CD4-positive, alpha-beta T cell treated with Interleukin-10 for 1 hour (primary cell): ENCODE data around the gene ABCD2.
"Not testable (repeated sequence)": the region's sequence is repeated elsewhere in the genome, so short reads cannot be mapped to it uniquely, and the experiment has no call there.

Experiments used
- DNase-seq: peaks from one replicate; pipeline ENCODE4 v3.0.0-alpha.2; 2020

ABCD2 gene

GRCh38 chr12:39619660-39620433, at the start of gene ABCD2:
ABCD2 (minus strand) TSS chr12:39619803; CDS start chr12:39619615, 188 bp downstream.
- peak; percentile 89 for DNase-seq

DNA sequence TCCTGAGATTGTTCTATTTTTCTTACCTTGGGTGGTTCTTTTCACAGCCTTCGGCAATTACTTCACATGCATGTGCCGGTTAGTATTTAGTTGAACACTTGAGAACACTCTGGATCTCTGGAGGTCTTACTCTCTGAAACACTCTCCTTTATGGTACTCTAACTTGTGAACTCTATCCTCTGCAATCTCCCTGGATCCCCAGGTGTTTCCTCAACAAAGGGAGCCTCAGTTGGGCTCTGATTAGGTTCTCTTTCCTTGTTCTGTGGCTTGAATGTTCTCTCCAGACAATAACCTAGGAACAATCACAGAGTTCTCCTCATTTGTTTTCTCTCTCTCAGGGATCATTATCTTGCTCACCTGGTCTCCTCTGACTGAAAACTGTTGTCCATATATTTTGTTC, 40.5 kb upstream of the ABCD2 start:
- no peak for DNase-seq

GRCh38 chr12:39647383-39647782, 27.8 kb upstream of the ABCD2 start:
- DNase-seq = no peak

DNA sequence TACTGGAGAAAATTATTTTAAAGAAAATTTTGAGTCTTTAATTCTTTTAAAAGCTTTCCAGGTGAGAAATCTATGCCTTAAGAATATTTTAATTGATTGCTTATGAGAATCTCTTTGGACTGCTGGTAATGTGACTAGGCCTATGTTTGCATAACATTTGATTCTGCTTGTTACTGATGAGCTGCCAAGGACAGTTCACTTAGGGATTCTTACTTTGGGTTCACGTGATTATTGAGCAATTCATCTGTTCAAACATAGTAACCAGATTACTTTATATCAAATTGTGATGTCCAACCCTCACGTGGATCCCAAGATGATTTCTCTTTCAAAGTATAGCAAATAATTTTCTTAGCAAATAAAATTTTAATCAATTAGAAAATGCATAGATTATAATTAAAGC, 27.4 kb upstream of the ABCD2 start:
- no peak for DNase-seq

DNA sequence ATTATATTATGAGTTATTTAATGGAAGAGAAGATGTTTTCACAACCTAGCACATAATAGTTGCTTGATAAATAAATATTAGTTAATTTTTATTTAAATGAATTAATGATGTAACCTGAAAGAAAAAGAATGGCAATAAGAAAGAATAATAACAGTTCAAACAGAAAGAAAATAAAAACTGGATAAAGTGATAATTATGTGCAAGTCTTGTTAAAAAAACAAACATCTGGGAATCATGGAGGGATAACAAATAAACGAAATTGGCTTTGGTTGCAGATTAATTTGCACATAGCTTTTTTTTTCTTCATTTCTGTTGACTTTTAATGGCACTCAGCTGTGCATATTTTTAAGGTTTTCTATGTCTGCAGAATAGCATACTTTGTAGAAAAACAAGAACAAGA, 23.4 kb upstream of the ABCD2 start:
- DNase-seq = no peak

DNA sequence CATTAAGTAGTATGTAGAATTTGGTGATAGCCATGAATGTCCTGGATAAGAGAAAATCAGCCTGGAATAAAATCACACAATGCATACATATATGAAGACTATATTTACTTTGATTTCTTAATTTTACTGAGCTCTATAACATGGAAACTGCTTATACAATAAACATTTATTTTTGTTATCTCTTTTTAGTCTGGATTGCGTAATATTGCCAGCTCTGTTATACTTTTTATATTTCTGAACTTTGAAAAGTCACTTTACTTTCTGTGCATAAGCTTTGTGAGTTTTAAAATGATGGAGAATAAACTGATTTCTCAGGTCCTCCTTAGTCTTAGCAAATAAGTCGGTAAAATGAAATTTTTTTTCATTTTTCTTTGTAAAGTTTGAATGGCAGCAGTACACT, 19.2 kb upstream of the ABCD2 start:
- DNase-seq = no peak

DNA sequence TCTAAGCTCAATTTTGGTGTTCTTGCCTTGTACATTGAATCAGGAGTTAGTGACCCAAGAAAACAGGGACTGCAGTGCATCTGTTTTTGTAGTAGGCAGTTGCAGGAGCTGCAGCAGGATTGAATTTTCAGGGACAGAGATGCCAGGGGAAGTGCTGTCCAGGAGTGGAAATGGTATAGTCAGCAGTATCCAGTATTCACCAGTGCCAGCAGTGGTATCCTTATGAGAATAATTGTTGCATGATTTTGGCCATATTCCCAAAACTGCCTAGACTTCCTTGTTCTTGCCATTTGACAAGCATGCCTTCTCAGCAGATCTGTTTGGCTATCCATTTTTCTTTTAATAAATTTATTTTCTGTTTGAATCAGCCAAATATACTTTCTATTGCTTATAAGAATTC, 18.6 kb upstream of the ABCD2 start:
- no peak for DNase-seq

DNA sequence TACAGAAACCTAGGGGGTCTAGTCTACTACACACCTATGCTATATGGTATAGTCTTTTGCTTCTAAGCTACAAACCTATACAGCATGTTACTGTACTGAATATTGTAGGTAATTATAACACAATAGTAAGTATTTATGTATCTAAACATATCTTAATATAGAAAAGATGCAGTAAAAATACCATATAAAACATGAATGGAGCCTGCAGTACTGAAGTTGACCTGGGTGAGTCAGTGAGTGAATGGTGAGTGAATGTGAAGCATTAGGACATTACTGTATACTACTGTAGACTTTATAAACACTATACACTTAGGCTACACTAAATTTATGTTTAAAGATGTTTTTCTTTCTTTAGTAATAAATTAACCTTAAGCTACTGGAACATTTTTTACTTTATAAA, 13.1 kb upstream of the ABCD2 start:
- no peak for DNase-seq

- DNase-seq = peak; percentile 65
These were observed 9.2 kb upstream of the ABCD2 start for GRCh38 chr12:39628836-39629235.

- DNase-seq = no peak
These were observed 8.3 kb upstream of the ABCD2 start for GRCh38 chr12:39627914-39628313.

- DNase-seq = no peak
These were observed 6.6 kb upstream of the ABCD2 start for GRCh38 chr12:39626033-39626814.

DNA sequence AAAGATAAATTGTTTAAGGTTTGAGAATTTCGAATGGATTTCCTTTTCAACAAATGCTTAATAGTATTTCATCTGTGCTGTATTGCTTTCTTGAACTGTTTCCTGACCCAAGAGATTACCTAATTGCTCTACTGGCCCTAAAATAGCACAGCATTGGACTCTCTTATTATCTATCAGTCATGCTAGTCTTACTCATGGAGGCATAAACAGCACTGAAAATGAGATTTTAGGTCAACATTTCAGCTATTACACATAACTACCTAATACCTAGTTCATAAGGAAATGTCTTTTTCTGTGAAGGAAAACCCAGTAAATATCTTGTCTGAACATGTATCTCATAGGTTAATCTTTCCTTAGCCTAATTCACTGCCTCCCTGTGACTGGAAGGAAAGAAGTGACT, 4.3 kb upstream of the ABCD2 start:
- no peak for DNase-seq

DNA sequence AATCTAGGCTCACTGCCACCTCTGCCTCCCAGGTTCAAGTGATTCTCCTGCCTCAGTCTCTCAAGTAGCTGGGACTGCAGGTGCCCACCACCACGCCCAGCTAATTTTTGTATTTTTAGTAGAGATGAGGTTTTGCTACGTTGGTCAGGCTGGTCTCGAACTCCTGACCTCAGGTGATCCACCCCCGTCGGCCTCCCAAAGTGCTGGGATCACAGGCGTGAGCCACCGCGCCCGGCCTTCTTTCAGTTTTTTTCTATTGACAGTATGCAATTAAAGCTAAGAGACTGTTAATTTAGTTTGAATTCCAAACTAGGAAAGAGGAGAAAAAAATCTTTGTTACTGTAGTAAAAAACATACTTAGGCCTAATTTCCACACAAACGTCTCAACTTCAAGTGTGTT, 3.6 kb upstream of the ABCD2 start:
- DNase-seq = not testable (repeated sequence)

GRCh38 chr12:39622306-39622705, 2.7 kb upstream of the ABCD2 start:
- DNase-seq = peak; percentile 43

GRCh38 chr12:39621670-39622069, 2.1 kb upstream of the ABCD2 start:
- DNase-seq = no peak

GRCh38 chr12:39620659-39621658, 1.4 kb upstream of the ABCD2 start:
- DNase-seq = peak; percentile 68

- no peak for DNase-seq
These were observed 315 bp downstream of the ABCD2 start for GRCh38 chr12:39619316-39619659.

DNA sequence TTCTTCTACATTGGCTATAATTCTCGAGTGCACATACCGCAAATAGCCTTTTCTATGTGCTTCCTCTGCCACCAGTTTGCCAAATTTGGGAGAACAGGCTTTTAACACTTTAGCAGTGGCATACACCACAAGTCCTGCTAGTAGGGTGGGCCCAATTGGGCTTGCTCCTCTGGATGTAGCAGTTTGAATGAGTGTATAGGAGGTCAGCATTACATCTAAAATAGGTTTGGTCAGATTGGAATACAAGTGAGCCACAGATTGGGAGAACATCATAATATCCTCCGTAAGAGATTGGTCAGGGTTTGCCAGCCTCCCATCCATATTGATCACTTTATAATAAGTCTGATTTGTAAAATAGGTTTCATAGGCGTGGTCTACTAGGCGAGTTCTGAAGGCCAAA, 902 bp downstream of the ABCD2 start:
- DNase-seq = no peak

- DNase-seq = no peak
These were observed 1.7 kb downstream of the ABCD2 start for GRCh38 chr12:39617887-39618286.

- no peak for DNase-seq
These were observed 2.9 kb downstream of the ABCD2 start for GRCh38 chr12:39616666-39617065.

DNA sequence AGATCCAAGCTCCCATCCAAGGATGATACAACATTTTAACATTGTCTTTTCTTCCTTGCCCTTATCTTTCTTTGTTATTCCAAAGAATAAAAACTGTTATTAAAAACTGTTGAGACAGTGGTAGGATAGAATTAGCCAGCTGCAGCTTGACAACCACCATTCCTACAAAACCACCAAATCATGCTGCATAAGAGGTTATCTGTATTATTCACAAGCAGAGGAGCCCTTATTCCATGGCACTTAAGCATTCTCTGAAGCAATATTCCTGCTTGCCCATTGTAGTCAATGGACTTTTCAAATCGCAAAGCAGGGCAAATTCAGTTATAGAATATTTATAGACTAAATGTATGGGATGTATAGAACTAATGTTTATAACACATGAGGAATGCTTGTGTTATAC, 3.4 kb downstream of the ABCD2 start:
- DNase-seq = no peak

DNA sequence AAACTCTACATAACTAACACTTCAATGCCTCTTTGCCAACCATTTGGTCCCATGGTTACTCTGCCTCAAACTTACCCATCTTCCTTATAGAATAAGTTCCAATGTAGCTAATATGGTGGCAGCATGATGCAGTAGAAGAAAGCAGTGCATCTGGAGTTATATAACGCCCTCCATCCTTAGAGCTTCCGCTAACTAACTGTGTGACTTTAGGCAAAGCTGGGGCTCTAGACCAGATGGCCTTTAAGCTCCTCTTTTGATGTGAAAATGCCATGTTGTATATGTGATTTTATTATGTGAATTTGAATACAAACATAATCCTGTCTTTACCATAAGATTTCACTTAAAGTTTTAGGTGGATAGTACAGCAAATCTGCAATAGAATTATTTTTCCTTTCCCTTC, 6.1 kb downstream of the ABCD2 start:
- DNase-seq = no peak

- DNase-seq = no peak
These were observed 7.4 kb downstream of the ABCD2 start for GRCh38 chr12:39612250-39612649.
